ENCODE data around the gene AATK. TPM values are rescaled to one million over a fixed set of nuclear protein-coding genes. Genes with fewer than 3 reads are reported as not detected.

Gene AATK
- total and polyA plus RNA-seq, 2 donors (not counting 3 experiments of a cell fraction or from before 2014, with no cell fraction given): 0.69 to 1.00 TPM

DNA sequence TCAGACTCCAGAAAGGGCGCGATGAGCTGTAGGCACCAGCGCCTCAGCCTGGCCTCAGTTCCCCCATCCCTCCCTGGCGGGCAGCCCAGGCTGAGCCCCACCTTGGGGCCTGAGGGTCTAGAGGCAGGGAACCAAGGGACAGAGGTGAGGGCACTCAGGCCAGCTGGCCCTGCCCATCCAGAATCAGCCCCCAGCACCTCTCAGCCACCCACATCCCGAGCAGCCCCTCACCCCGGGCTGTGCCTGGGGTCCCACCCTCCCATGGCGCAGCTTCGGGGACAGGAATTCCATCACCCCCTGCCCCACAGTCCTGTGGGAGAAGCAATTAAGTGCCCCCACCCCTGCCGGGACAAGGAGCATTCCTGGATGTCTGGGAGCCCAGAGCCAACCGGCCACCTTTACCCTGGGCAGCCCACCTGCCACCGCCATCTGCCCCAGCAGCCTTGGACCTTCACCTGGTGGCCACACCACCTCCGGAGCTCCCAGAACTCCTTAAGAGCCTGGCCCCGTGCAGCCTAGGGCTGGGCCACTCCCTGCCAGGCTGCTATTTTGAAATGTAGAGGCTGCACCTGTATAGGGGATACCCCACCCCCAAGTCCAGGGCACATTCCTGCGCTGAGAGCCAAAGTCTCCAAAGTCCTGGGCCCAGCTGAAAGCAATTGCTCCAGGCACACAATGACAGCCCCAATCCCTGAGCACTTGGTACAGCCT is 34.4 kb downstream of the AATK start:
- DNase-seq (ENCODE audit: low read depth, low spot score) (no peak), FAIRE-seq (no peak)
- intact Hi-C loops (cut with micrococcal nuclease) (no loop called here), dilution Hi-C loops (cut with MboI; ENCODE audit: extremely low pct_ligation_motif_present, low sequenced_read_pairs) (no loop called here)
- Histone ChIP-seq H3K4me3 (replicated peaks in 1 of 3; ENCODE audit: insufficient read depth in 1 of 3, low read depth in 1 of 3, low read length in 3 of 3) (no peak overlapping the region), H3K79me2 (ENCODE audit: control insufficient read depth, insufficient read depth, low read length) (no peaks in the 10 kb centered on the region), H3K36me3 (ENCODE audit: control insufficient read depth in 2 of 2, extremely low read depth in 1 of 2, insufficient read depth in 2 of 2, low read length in 2 of 2) (no peaks in the 10 kb centered on the region), H3K4me1 (ENCODE audit: control insufficient read depth, extremely low read depth, insufficient read depth, low read length) (no peaks in the 10 kb centered on the region), H3K27me3 (ENCODE audit: control insufficient read depth in 2 of 2, insufficient read depth in 2 of 2, low read length in 2 of 2) (no peaks in the 10 kb centered on the region), H3K4me2 (ENCODE audit: insufficient read depth, low read length) (no peak overlapping the region), H4K20me1 (replicated peaks; ENCODE audit: control insufficient read depth, extremely low read depth, insufficient read depth, low read length) (no peaks in the 10 kb centered on the region), H2AFZ (ENCODE audit: low read depth, low read length) (no peak overlapping the region), H3K9ac (replicated peaks; ENCODE audit: extremely low read depth, insufficient read depth, low read length) (no peak overlapping the region), H3K9me3 (replicated peaks; ENCODE audit: control insufficient read depth, insufficient read depth, low read length) (no peaks in the 10 kb centered on the region), H3K9me1 (replicated peaks; ENCODE audit: control insufficient read depth, extremely low read depth, insufficient read depth, low read length) (no peaks in the 10 kb centered on the region), H3K27ac (ENCODE audit: insufficient read depth, low read depth, low read length) (no peak overlapping the region)
- BruUV-seq (replicated peaks): no TSS peak
- ChIA-PET CTCF (no interaction called here), POLR2A (no interaction called here)
- no peak for TF ChIP-seq POLR2A (IDR thresholded peaks at IDR 0.05; ENCODE audit: low read depth, low read length)
- TF ChIP-seq POLR2AphosphoS5 (IDR thresholded peaks at IDR 0.05; ENCODE audit: insufficient read depth, low read depth, low read length): no peak
- no peak for TF ChIP-seq EZH2 (IDR thresholded peaks at IDR 0.05; ENCODE audit: borderline replicate concordance, low read depth, low read length, severe bottlenecking)
- TF ChIP-seq FOS (IDR thresholded peaks at IDR 0.05; ENCODE audit: borderline replicate concordance, insufficient read depth, low read length): no peak
- TF ChIP-seq MYC (IDR thresholded peaks at IDR 0.05; ENCODE audit: low read depth, low read length): no peak
- TF ChIP-seq JUN (IDR thresholded peaks at IDR 0.05; ENCODE audit: borderline replicate concordance, insufficient read depth, insufficient read length, low read depth): no peak
- TF ChIP-seq, protein P1, sequence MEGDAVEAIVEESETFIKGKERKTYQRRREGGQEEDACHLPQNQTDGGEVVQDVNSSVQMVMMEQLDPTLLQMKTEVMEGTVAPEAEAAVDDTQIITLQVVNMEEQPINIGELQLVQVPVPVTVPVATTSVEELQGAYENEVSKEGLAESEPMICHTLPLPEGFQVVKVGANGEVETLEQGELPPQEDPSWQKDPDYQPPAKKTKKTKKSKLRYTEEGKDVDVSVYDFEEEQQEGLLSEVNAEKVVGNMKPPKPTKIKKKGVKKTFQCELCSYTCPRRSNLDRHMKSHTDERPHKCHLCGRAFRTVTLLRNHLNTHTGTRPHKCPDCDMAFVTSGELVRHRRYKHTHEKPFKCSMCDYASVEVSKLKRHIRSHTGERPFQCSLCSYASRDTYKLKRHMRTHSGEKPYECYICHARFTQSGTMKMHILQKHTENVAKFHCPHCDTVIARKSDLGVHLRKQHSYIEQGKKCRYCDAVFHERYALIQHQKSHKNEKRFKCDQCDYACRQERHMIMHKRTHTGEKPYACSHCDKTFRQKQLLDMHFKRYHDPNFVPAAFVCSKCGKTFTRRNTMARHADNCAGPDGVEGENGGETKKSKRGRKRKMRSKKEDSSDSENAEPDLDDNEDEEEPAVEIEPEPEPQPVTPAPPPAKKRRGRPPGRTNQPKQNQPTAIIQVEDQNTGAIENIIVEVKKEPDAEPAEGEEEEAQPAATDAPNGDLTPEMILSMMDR (IDR thresholded peaks at IDR 0.05; ENCODE audit: extremely low read depth in 1 of 2, insufficient read depth in 1 of 2, low read depth in 1 of 2, low read length in 2 of 2): no peak
- TF ChIP-seq, protein P2, sequence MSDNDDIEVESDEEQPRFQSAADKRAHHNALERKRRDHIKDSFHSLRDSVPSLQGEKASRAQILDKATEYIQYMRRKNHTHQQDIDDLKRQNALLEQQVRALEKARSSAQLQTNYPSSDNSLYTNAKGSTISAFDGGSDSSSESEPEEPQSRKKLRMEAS (IDR thresholded peaks at IDR 0.05; ENCODE audit: insufficient read depth, insufficient read length): no peak
- TF ChIP-seq GATA2 (IDR thresholded peaks at IDR 0.05; ENCODE audit: insufficient read depth, insufficient read length, low read depth, low read length): no peak

All from endothelial cell of umbilical vein (primary cell).